GM19452 (cell line): ENCODE data around the gene MDM2.
A peak's percentile ranks its signal among the peaks of the same experiment; 100 is the strongest.

Source experiments
- ATAC-seq: cut with Tn5 transposase; IDR thresholded peaks from one replicate; pipeline ENCODE4 v1.9.1; 2021; ENCODE audit not compliant: unreplicated experiment

MDM2 gene

DNA sequence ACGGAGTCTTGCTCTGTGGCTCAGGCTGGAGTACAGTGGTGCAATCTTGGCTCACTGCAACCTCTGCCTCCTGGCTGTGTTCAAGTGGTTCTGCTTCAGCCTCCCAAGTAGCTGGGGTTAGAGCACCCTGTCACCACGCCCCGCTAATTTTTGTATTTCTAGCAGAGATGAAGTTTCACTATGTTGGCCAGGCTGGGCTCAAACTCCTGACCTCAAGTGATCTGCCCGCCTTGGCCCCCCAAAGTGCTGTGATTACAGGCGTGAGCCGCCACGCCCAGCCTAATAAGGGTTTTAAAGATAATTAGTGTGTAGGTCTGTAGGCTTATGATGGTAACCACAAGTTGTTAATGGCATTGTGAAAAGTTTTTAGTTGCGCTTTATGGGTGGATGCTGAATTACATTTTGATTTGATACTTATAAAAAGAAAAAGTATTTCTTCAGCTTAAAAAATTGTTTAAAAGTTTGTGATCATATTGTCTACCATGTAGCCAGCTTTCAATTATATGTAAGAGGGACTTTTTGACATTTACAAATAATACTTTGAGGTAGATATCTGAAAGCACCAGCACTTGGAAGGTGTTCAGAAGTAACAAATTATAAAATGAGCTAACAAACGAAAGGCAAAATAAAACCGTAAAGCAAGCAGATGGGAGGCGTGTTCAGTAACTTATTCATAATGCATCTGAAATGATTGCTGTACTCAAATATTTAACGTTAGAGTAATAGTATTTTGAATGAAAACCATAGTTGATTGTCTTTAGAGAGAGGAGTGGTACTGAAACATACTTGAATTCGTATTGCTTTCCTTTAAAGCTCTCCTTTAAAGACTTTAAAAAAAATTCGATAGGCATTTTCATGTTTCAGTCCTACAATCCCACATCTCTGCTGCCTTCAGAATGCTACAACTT is 37.1 kb downstream of the MDM2 start:
- no peak for ATAC-seq

DNA sequence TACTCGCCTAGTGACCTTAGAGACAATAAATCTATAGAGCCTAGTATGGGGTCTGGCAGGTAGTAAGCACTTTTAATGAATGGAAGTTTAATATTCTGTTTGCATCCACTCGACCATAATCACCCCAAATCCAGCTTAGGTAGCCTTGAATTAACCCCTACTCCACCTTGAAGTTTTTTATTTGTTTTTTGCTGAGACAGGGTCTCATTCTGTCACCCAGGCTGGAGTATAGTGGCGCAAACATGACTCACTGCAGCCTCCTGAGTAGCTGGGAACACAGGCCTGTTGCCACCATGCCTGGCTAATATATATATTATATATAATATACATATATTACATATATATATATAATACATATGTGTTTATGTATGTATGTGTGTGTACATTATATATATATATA is 38.8 kb downstream of the MDM2 start:
- no peak for ATAC-seq

DNA sequence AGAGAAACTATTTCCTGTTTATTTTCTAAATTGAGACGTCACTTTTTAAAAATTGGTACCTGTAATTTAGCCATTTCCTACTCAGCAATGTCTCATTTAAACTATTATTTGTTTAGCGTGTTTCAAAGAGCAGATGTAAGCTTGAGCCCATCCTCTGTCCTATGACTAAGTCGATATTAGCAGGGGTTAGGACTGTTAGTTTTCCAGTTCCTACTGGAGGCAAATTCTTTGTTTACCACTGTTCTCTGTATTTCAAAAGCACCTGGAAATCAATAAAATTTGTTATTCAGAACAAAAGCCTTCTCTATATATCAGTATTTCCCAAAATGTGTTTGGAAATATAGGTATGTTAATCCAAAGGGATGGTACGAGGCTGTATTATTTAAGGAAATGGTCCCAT is 42.4 kb downstream of the MDM2 start:
- ATAC-seq: no peak

DNA sequence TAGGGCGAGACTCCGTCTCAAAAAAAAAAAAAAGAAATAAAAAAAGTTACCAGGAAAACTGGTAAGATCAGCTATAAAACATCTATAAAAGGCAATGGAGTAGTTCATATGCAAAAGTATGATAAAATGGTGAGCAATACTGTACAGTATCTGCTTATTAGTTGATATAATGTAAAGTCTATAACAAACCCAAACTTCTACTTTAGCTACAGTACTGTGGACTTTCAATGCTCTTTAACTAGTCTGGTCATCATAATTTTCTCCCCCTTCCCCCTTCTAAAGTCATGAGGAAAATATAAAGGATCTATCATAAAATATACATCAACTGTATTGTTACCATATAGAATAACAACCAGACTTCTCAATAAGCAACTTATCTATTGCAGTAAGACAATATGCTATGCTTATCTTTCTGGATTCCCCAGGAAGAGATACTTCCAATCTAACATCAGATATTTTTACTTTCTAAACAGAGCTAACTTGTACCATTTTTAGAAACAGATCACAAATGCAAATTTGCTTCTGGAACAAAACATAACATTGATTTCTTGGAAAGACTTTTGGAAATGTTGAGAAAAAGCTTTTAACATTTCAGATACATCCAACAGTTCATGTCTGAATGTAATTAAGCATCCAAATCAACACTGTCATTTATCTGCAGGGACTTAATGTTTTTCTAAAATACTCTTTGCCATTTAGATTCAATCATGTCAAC is 43.8 kb downstream of the MDM2 start:
- ATAC-seq: no peak

DNA sequence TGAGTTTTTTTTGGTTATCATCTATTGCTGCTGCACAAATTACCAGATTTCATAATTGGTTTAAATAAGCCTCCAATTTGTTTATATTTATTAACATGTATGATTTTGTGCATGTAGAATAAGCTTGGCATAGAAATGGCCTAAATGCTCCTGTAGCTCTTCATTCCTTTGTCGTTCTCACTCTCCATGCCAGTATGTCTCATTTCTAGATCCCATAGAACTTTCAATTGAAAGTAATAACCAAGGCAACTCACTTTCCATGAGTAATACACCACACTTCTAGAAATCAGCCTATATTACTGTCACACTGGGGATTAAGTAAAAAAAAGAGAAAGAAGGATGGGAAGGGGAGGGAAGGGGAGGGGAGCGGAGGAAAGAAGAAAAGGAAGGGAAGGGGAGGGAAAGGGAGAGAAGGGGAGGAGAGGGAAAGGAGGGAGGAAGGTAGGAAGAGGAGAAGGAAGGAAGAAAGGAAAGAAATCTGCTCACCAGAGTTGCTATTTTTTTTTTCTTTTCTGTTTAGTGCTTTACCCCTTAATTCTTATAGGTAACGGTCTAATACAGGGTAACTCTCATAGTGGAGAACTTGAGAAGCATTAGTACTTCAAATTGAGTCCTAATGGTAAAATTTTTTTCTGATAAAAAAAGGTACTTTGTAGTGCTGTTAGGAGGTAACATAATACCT is 45.6 kb downstream of the MDM2 start:
- no peak for ATAC-seq

DNA sequence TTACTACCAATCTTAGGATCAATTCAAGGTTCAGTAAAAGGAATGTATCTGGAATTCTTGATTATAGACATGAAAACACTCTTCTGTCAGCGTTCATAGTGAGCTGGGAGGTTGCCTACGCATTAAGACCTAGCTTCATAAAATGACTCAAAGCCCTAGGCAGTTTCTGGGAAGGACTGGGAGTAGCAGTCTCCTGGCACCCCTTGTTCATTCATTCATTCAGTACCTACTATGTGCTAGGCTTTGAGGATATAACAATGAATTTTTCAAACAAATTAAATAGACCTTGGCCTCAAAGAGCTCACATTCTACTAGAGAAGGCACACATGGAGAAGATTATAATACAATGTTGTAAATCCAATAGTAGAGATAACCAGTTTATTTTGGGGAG is 46.1 kb downstream of the MDM2 start:
- ATAC-seq: no peak

DNA sequence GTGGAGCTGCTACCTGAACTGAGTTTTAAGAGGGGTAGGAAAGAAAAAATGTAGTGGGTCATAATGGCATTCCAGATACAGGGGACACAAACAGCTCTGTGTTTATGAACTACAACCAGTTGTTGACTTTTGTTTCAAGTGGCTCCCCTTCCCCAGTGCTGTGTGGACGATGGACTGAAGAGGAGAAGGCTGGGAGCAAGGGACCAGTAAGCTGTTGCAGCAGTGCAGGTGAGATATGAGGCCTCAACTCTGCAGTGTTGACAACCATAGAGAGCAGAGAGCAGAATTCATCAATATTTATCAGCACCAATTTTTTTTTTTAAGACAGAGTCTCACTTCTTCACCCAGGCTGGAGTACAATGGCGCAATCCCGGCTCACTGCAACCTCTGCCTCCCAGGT is 46.6 kb downstream of the MDM2 start:
- ATAC-seq: no peak

DNA sequence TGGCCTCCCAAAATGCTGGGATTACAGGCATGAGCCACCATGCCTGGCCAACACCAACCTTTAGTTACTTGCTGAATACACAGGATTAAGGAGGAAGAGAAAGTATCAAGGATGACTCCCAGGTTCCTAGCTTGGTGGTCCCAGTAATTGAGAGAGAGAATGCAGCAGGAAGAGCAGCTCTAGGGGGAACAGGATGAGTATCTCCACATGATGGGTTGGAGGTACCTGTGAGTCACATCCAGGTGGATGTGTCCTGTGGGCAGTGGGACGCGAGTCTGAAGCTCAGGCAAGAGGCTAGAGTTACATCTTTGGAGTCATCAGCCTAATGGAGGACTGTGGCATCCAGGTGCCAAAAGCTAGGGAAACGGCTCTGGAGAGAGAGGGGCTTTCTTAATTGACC is 47.1 kb downstream of the MDM2 start:
- ATAC-seq: no peak

DNA sequence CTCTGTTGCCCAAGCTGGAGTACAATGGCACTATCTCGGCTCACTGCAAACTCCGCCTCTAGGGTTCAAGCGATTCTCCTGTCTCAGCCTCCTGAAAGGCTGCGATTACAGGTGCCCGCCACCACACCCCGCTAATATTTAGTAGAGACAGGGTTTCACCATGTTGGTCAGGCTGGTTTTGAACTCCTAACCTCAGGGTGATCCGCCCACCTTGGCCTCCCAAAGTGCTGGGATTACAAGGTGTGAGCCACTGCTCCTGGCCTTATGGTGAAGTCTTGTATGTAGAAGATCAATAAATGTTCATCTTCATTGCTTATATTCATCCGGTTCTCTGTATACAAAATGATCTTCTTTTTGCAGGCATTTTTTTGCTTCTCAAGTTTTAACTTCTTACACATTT is 47.8 kb downstream of the MDM2 start:
- no peak for ATAC-seq

DNA sequence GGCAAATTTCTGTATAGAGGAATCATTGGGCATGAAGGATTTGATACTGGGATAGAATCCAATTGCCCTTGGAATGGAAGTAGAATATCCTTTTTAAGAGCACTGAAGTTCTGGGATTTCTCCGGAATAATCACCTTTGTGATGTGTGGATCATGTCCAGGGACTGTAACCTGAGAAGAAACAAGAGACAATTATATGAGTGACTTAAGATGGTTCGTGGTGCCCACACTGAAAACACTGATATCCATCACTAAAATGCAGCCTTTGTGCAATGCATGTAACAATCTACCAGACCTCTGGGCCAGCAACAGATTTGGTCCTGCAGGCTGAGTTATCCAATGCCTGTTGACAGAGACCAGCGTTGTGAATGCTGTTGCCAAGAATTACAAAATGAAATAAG is 48.5 kb downstream of the MDM2 start:
- ATAC-seq: no peak

DNA sequence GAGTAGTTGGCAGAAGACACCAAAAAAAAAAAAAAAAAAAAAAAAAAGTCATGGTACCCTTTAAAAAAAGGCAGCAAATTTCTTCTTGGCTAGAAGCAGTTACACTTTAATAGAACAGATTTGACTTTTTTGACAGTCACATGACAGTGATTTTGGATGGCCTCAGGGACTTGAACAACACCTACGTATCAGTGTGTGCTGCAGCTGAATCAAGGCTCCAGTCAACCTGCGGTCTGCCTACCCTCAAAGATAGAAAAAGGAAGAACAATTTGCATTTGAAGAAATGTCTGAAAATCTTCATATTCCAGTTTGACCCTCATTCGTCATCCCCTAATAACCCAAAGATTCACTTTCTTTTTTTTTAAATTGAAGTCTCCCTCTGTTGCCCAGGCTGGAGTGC is 53.9 kb downstream of the MDM2 start:
- ATAC-seq: no peak

DNA sequence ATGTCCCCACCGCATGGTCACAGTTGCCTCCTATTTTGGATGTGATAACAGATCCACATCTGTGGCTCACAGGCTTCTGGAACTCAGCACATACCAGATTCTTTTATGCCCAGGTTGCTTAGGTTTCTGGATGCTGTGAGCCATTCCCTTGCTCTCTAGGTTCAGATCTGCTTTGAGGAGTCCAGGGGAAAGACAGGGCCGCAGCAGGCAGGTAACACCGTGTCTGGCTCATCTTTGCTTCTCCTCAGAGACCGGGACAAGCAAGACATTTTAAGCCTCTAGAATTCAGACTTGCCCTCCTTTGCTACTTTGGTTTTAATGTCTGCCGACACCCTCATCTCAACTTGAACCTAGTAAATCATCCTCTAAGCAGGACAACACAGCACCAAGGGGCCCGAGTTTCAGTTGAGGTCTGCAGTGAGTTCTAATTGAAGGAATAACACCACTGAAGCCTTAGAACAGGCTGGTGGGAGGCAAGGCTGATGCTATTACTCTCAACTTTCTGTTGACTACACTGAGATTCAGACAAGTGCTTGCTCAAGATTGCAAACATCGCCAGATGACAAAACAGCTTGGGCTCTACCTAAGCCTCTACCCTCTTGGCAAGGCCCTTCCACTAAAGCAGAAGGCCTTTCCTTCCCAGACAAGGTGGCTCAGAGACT is 55.3 kb downstream of the MDM2 start:
- no peak for ATAC-seq

DNA sequence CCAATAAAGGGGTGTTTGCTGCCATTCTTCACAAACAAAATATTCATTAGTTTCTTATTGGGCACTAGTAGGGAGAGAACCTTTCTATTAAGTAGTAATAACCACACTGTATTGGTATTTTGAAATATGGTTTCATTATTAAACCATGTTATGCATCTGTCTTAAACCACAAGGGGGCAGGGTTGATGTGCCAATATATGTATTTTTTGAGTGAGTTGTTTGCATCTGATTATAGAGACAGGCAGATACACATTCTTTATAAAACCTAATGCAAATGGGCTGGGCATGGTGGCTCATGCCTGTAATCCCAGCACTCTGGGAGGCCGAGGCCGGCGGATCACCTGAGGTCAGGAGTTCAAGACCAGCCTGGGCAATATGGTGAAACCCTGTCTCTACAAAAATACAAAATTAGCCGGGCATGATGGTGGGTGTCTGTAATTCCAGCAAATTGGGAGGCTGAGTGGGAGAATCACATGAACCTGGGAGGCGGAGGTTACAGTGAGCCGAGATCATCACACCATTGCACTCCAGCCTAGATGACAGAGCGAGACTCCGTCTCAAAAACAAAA is 56.0 kb downstream of the MDM2 start:
- peak; percentile 61 for ATAC-seq

DNA sequence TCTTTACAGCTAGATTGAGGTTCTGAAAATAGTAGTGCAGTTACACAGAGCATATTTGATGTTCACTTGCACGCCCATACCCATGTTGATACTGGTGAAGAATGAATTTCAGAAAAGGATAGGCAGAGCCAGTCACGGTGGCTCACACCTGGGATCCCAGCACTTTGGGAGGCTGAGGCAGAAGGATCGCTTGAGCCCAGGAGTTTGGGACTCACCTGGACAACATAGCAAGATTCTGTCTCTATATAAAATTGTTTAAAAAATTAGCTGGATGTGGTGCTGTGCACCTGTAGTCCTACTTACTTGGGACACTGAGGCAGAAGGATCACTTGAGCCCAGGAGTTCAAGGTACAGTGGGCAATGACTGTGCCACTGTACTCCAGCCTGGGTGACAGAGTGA is 56.6 kb downstream of the MDM2 start:
- no peak for ATAC-seq

DNA sequence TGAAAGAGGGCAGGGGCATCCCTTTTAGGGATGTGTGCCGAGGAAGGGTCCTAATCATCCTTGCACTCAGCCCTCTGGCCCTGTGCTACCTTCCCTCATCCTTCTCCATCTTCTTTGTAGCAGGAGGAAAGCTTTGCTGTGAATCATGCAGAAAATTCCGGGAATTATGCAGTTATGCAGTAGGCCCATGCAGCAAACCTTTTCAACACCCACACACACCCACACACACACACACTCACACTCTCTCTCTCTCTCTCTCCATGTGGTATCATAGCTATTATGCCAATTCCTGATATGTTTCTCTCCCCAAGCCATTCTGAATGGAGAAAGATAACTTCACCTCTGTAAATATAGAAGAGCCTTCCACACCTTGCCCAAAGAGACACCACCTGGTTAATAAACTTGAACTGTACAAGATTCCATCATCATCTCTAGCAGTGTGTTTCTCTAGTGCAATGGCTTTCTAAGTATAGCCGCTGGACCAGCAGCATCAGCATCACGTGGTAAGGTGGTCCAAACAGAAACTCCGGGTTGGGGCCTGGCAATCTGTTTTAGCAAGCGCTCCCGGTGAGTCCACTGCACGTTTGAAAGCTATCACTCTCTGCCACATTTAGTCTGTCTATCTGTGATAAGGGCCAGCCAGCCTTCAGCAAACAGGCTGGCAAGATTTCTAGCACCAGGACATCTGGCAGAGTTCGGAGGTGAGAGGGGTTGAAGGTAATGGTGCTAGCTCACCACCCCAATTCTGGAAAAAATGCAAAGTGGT is 57.6 kb downstream of the MDM2 start:
- ATAC-seq: no peak

DNA sequence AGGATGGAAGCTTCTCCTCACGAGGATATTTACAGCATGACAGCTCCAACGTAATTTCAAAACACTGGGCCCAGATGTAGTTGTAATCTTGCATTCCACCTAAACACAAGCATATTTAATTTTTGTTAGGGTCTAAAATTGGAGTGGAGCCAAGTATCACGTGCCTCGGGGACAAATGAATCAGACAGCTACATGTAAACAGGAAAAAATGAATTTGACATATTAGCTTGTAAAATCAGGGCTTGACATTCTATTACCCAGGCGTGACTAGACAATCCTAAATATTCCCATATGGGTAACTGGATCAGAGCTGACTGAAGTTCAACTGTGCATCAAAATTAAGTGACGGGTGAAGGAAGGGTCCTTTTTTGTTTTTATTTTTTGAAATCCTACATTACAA is 59.0 kb downstream of the MDM2 start:
- ATAC-seq: no peak

DNA sequence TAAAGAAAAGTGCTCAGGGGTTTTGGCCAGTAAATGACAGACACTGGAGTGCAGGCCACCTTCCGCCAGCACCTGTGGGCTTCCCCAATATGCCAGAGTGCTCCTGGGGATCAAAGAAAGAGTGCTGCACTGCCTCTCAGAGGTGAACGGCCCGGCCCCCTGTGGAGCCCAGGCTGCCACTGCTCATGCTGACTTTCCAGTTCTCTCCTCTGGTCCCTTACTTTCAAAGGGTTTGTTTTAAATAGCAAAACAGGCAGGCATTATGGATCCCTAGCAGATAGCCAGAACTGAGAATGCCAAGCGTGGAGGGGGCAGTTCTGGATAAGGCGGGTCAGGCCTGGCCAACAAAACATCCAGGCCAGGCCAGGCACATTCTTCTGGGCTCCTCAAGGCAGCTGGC is 59.6 kb downstream of the MDM2 start:
- ATAC-seq: no peak

DNA sequence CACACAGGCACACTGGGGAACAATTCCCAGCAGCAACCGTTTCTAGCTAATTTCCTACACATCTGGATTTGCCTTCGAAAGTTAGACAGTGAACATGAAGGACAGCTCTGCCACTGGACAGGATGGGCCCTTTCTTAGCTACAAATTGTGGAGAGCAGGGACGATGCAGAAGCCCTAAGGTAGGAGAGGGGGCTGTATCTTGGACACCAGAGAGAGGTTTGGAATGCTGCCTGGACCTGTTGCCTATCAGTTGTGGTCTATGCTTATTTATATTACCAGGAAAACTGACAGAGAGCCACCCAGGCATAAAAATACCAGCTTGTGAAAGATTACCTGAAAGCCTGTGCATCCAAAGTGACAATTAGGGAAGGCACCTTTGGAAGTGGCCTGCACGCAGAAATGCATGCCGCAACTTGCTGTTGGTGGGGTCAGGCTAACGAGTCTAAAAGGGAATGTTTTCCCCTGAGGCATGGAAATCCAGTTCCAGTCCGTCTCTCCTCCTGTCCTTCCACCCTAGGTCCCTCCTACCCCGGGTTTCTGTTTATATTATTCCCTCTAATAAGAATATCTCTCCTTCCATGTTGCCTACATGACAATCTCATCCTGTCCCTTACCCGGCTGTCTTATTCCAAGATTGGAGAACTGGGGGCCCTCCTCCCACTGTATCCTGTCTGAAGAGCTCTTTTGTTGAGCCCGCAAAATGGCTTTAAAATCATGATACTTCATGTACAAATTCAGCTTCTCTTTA is 60.2 kb downstream of the MDM2 start:
- ATAC-seq: no peak

DNA sequence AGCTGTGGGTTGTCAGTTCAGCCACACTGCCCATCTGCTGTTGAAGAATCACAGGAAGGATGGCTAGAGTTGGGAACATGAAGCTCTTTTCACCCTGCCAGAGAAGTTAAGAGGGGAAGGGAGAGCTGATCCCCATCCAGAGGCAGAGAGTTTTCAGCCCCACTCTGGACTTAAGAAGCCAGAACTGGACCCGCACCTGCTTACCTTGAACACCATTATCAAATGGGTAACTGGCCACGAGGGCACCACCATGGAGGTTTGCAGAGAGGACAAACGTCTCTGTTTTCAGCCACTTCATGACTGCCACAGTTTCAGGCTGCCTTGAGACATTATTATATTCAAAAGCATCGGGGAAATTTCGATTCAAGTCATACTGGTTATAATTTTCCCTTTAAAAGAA is 62.0 kb downstream of the MDM2 start:
- ATAC-seq: no peak

DNA sequence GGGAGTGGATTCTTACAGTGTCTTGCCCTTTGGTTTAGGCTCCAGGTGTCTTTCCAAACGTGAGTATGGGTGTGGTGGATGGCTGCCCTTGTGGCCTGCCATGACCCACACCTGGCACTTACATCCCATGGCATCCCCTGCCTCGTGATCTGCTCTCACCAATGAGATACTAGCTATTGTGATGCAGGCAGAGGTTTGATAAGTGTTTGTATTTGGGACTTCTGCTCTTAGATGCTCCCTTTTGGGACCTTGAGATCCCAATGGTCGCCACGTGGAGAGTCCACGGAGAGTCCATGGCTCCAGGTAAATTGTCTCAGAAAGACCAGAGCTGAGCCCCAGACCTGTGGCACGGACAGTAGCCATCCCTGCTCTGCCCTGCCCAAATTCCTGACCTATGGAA is 62.5 kb downstream of the MDM2 start:
- ATAC-seq: no peak
